H1 (cell line): Measurements from ENCODE around the gene MREG. TPM values are rescaled to one million over a fixed set of nuclear protein-coding genes. Genes with fewer than 3 reads are reported as not detected.
A peak's percentile ranks its signal among the peaks of the same experiment; 100 is the strongest.

Experiments used
- CTCF ChIA-PET: fragments of 300-600 bp; sonication (Branson Sonifier 250); formaldehyde crosslinking; loops from one replicate; lab custom pipeline; 2021; ENCODE audit not compliant: partially characterized antibody; lab: Charles Lee
- POLR2A ChIA-PET: fragments of 300-600 bp; sonication (Branson Sonifier 250); formaldehyde crosslinking; loops from one replicate; lab custom pipeline; 2021; ENCODE audit warnings: inconsistent platforms; ENCODE audit not compliant: partially characterized antibody; lab: Charles Lee
- DNase-seq, 2 experiments: peaks; one replicate each; pipeline versions ENCODE4 v3.0.0 to v3.0.0-alpha.2; 2010 to 2022; ENCODE audit warnings: low spot score in 2 of 2, low read depth in 1 of 2, mixed read lengths in 1 of 2
- FAIRE-seq: peaks from 2 replicates; lab custom pipeline; 2011; peaks lifted over from hg19 to GRCh38; lab: Jason Lieb, UNC
- H2AFZ ChIP-seq: 2 replicates; pipeline ENCODE4 v1.8.1; 2012; ENCODE audit warnings: low read length, inconsistent platforms
- H2AK5ac ChIP-seq: 2 replicates; pipeline ENCODE4 v1.6.1; 2013; ENCODE audit warnings: low read depth, low read length
- H2BK120ac ChIP-seq: replicated peaks from 2 replicates; pipeline ENCODE3; 2013; ENCODE audit warnings: low read depth, low read length, inconsistent platforms
- H2BK12ac ChIP-seq: 2 replicates; pipeline ENCODE4 v1.6.1; 2013; ENCODE audit warnings: low read depth, low read length
- H2BK15ac ChIP-seq: 2 replicates; pipeline ENCODE4 v1.6.1; 2013; ENCODE audit warnings: low read length
- H2BK20ac ChIP-seq: 2 replicates; pipeline ENCODE4 v1.6.1; 2013; ENCODE audit warnings: low read length
- H2BK5ac ChIP-seq: 2 replicates; pipeline ENCODE4 v1.6.1; 2013; ENCODE audit warnings: low read depth, low read length
- H3K14ac ChIP-seq: 2 replicates; pipeline ENCODE4 v1.6.1; 2013; ENCODE audit warnings: inconsistent platforms; ENCODE audit not compliant: insufficient read length
- H3K18ac ChIP-seq: 2 replicates; pipeline ENCODE4 v1.6.1; 2013; ENCODE audit warnings: low read length; ENCODE audit errors: extremely low read depth
- H3K23ac ChIP-seq: 2 replicates; pipeline ENCODE4 v1.6.1; 2013; ENCODE audit warnings: inconsistent platforms; ENCODE audit not compliant: insufficient read length
- H3K23me2 ChIP-seq: 2 replicates; pipeline ENCODE4 v1.6.1; 2013; ENCODE audit warnings: low read depth, low read length
- H3K27ac ChIP-seq: 2 replicates; pipeline ENCODE4 v1.6.1; 2011; ENCODE audit warnings: low read depth, low read length, inconsistent platforms
- H3K27me3 ChIP-seq, 4 experiments: replicated peaks in 1 of 4; 1 replicate in 1 of 4; 2 replicates in 3 of 4; pipeline versions ENCODE4 v1.6.1 to v1.8.1; 2011 to 2013; ENCODE audit warnings: low read length in 3 of 4, mild to moderate bottlenecking in 3 of 4, inconsistent platforms in 2 of 4, mixed read lengths in 2 of 4, moderate library complexity in 1 of 4; ENCODE audit not compliant: control insufficient read depth in 3 of 4, insufficient read depth in 3 of 4; ENCODE audit errors: extremely low read depth in 1 of 4
- H3K36me3 ChIP-seq, 4 experiments: 2 replicates each; pipeline versions ENCODE4 v1.6.1 to v1.8.1; 2011 to 2013; ENCODE audit warnings: mild to moderate bottlenecking in 4 of 4, low read length in 3 of 4, moderate library complexity in 2 of 4, control low read depth in 1 of 4, inconsistent platforms in 1 of 4; ENCODE audit not compliant: insufficient read depth in 4 of 4, control insufficient read depth in 2 of 4
- H3K4ac ChIP-seq: replicated peaks from 2 replicates; pipeline ENCODE3; 2013; ENCODE audit warnings: low read length, low read depth, mixed read lengths, inconsistent platforms; ENCODE audit not compliant: insufficient read length
- H3K4me1 ChIP-seq, 4 experiments: replicated peaks in 1 of 4; 1 replicate in 1 of 4; 2 replicates in 3 of 4; pipeline versions ENCODE4 v1.6.1 to v1.8.1; 2011 to 2013; ENCODE audit warnings: low read length in 3 of 4, inconsistent platforms in 2 of 4, mixed read lengths in 1 of 4; ENCODE audit not compliant: insufficient read depth in 4 of 4, control insufficient read depth in 3 of 4
- H3K4me2 ChIP-seq, 2 experiments: 2 replicates each; pipeline versions ENCODE4 v1.6.1 to v1.8.1; 2011 to 2013; ENCODE audit warnings: low read depth in 2 of 2, low read length in 2 of 2, control low read depth in 1 of 2, inconsistent platforms in 1 of 2, mild to moderate bottlenecking in 1 of 2; ENCODE audit not compliant: insufficient read depth in 1 of 2
- H3K4me3 ChIP-seq, 4 experiments: fragments of 200-600, 300-600 bp in 1 of 4; sonication (generic), shearing (Covaris generic), sonication (Bioruptor Twin) in 1 of 4; 2 replicates each; pipeline versions ENCODE4 v1.5.1 to v1.8.1; 2011 to 2016; ENCODE audit warnings: low read length in 4 of 4, low read depth in 3 of 4, control low read depth in 2 of 4, inconsistent platforms in 2 of 4, mild to moderate bottlenecking in 2 of 4, mixed read lengths in 1 of 4, moderate library complexity in 1 of 4; ENCODE audit not compliant: insufficient read depth in 2 of 4; ENCODE audit errors: extremely low read depth in 1 of 4
- H3K56ac ChIP-seq: replicated peaks from 2 replicates; pipeline ENCODE3; 2013; ENCODE audit warnings: low read depth, mild to moderate bottlenecking, mixed read lengths, low read length, inconsistent platforms; ENCODE audit not compliant: insufficient read length
- H3K79me1 ChIP-seq: 2 replicates; pipeline ENCODE4 v1.6.1; 2013; ENCODE audit warnings: low read depth, low read length, control low read depth
- H3K79me2 ChIP-seq, 2 experiments: 2 replicates each; pipeline versions ENCODE4 v1.6.1 to v1.8.1; 2012 to 2013; ENCODE audit warnings: low read length in 2 of 2, mild to moderate bottlenecking in 2 of 2, inconsistent platforms in 1 of 2; ENCODE audit not compliant: insufficient read depth in 2 of 2, control insufficient read depth in 1 of 2
- H3K9ac ChIP-seq, 4 experiments: replicated peaks in 1 of 4; 1 replicate in 1 of 4; 2 replicates in 3 of 4; pipeline versions ENCODE4 v1.6.1 to v1.8.1; 2011 to 2013; ENCODE audit warnings: low read depth in 3 of 4, low read length in 3 of 4, control low read depth in 2 of 4, mild to moderate bottlenecking in 2 of 4, moderate library complexity in 2 of 4, inconsistent platforms in 1 of 4; ENCODE audit errors: extremely low read depth in 1 of 4
- H3K9me3 ChIP-seq, 2 experiments: 2 replicates each; pipeline versions ENCODE4 v1.6.1 to v1.8.1; 2012 to 2013; ENCODE audit warnings: mild to moderate bottlenecking in 2 of 2, moderate library complexity in 2 of 2, control low read depth in 1 of 2, inconsistent platforms in 1 of 2, low read depth in 1 of 2, low read length in 1 of 2, mixed read lengths in 1 of 2; ENCODE audit not compliant: insufficient read depth in 2 of 2
- H4K20me1 ChIP-seq, 2 experiments: replicated peaks in 1 of 2; 2 replicates each; pipeline versions ENCODE3 to v1.8.1; 2011 to 2013; ENCODE audit warnings: inconsistent platforms in 2 of 2, low read length in 2 of 2, mild to moderate bottlenecking in 1 of 2; ENCODE audit not compliant: insufficient read depth in 2 of 2, control insufficient read depth in 1 of 2
- H4K5ac ChIP-seq: 2 replicates; pipeline ENCODE4 v1.6.1; 2013; ENCODE audit warnings: low read length, low read depth, mixed read lengths, inconsistent platforms; ENCODE audit not compliant: insufficient read length
- H4K8ac ChIP-seq: 2 replicates; pipeline ENCODE4 v1.8.0; 2013; ENCODE audit warnings: mild to moderate bottlenecking, moderate library complexity, low read length, inconsistent platforms; ENCODE audit not compliant: insufficient read depth; ENCODE audit errors: extremely low read depth
- H4K91ac ChIP-seq: replicated peaks from 2 replicates; pipeline ENCODE3; 2013; ENCODE audit warnings: low read length, mixed read lengths, inconsistent platforms; ENCODE audit not compliant: insufficient read length
- GABPA ChIP-seq: IDR thresholded peaks from 2 replicates; pipeline ENCODE4 v1.6.1; 2011; ENCODE audit warnings: mild to moderate bottlenecking, low read length, moderate library complexity, borderline replicate concordance; ENCODE audit not compliant: insufficient read depth
- RNF2 ChIP-seq: fragments of 200-900, 300-1000 bp; sonication (generic); IDR thresholded peaks from 2 replicates; pipeline ENCODE4 v1.7.1; 2016; ENCODE audit warnings: borderline replicate concordance, low read depth, mild to moderate bottlenecking, antibody characterized with exemption, low read length; ENCODE audit not compliant: poor library complexity, severe bottlenecking; ENCODE audit errors: missing control alignments
- SIX5 ChIP-seq: IDR thresholded peaks from 2 replicates; pipeline ENCODE4 v1.6.1; 2011; ENCODE audit warnings: mild to moderate bottlenecking, low read depth, low read length
- SUZ12 ChIP-seq: fragments of 200-600 bp; sonication (generic); IDR thresholded peaks from 2 replicates; pipeline ENCODE4 v1.6.1; 2012; ENCODE audit warnings: mild to moderate bottlenecking, inconsistent platforms, low read length, moderate library complexity, mixed read lengths
- WGBS, 2 experiments: shearing (Covaris generic) in 1 of 2; methylation state at CpG; one replicate each; pipeline versions ENCODE4 v1.1.6 to v1.1.7; 2013 to 2015; ENCODE audit warnings: low lambda C conversion rate in 2 of 2, mixed read lengths in 2 of 2, inconsistent platforms in 1 of 2, low coverage in 1 of 2, missing lambda C conversion rate in 1 of 2; ENCODE audit not compliant: insufficient replicate concordance in 2 of 2, insufficient coverage in 1 of 2, insufficient read length in 1 of 2; ENCODE audit errors: extremely low coverage in 1 of 2, missing lambda C conversion rate in 1 of 2; 5-methylcytosine and 5-hydroxymethylcytosine counted together
- polyA plus RNA-seq, 7 experiments: library from polyadenylated mRNA; depleted of rRNA in 3 of 7; stranded (reverse) in 5 of 7; unstranded in 2 of 7; fragments of >200 nt in 5 of 7; fragments of 200-250 nt in 2 of 7; gene quantifications; 1 replicate in 5 of 7; 2 replicates in 1 of 7; 4 replicates in 1 of 7; pipeline versions ENCODE4 v1.2.1 to v1.2.3, GENCODE V29; 2011 to 2013; ENCODE audit warnings: missing spikeins in 2 of 7, mixed read lengths in 2 of 7
- total RNA-seq: library from RNA; stranded (reverse); fragmentation: NEBNext Ultra II Directional; extraction: Animal tissue kit (Norgen Biotek cat#: 25700); gene quantifications from 2 replicates; pipeline ENCODE4 v1.2.1, GENCODE V29; 2021

Gene MREG
- total and polyA plus RNA-seq, 2 of the 8 experiments (the other 6 are each of a cell fraction or from before 2014, with no cell fraction given) = 7.5 to 31.9 TPM

GRCh38 chr2:216014006-216014405 is 655 bp upstream of the MREG start:
- CTCF ChIA-PET = interaction anchor here (0.7 to 12.0 kb wide), 5 partner anchors 8 to 1733 kb away, joined by 3 to 165 read pairs (median 4); no protein-coding TSS in a partner anchor
- 92% methylated on average over 8 of the region's 8 CpGs; no CpG with 5 or more reads in 1 of the 2 experiments for WGBS, 2 experiments
- H4K20me1 ChIP-seq = no peaks in the 10 kb centered on the region
- TF ChIP-seq SUZ12 = no peak
- no peak for TF ChIP-seq GABPA
- no peak for TF ChIP-seq RNF2
- TF ChIP-seq SIX5 = no peak

More at GRCh38 chr2:216014006-216014405, 655 bp upstream of the MREG start:
- Histone ChIP-seq H3K4me1 (peaks cover 0 to 3% (median under 1%) of the 10 kb centered on the region in 4 experiments; a peak in 3 of 7 replicates), H3K23ac (no peak overlapping the region), H3K4ac (no peak overlapping the region), H3K9me3 (no peaks in the 10 kb centered on the region), H3K18ac (no peak overlapping the region), H3K79me1 (no peaks in the 10 kb centered on the region), H2BK12ac (no peak overlapping the region), H3K79me2 (peaks cover 0 to 33% of the 10 kb centered on the region in 2 experiments; a peak in 3 of 4 replicates), H3K23me2 (peaks cover 2% of the 10 kb centered on the region; the same call in 1 of the 2 replicates), H3K9ac (no peak overlapping the region), H2AFZ (no peak overlapping the region), H2BK120ac (no peak overlapping the region), H3K4me3 (peak overlapping the region in 1 of 4 experiments; percentile 77; a peak in 1 of 8 replicates), H2BK5ac (no peak overlapping the region; the same call in 1 of the 2 replicates), H3K4me2 (peak overlapping the region in 1 of 2 experiments; percentile 68; a peak in 1 of 4 replicates), H3K56ac (no peak overlapping the region), H3K36me3 (no peaks in the 10 kb centered on the region), H4K5ac (no peak overlapping the region), H3K27ac (no peak overlapping the region), H3K14ac (no peak overlapping the region), H4K8ac (no peak overlapping the region), H4K91ac (no peak overlapping the region), H2AK5ac (no peak overlapping the region), H2BK20ac (no peak overlapping the region), H3K27me3 (no peaks in the 10 kb centered on the region), H2BK15ac (no peak overlapping the region)
- DNase-seq (no peak), FAIRE-seq (no peak)
- POLR2A ChIA-PET = interaction anchor here (1.6 kb wide), 1 partner anchor 11 kb away, joined by 5 read pairs; no protein-coding TSS in a partner anchor
